OCI-LY1 (cell line): ENCODE data around the gene NDC80.

ENCODE experiments used
- CTCF ChIP-seq: fragments of 200-600 bp; sonication (generic), shearing (Covaris generic); IDR thresholded peaks from 2 replicates; pipeline ENCODE4 v1.5.1; 2017; ENCODE audit warnings: mild to moderate bottlenecking, antibody characterized with exemption, low read length, moderate library complexity, mixed read lengths
- EZH2 ChIP-seq: fragments of 200-600 bp; sonication (generic), shearing (Covaris generic); IDR thresholded peaks from 2 replicates; pipeline ENCODE4 v1.8.0; 2017; ENCODE audit warnings: borderline replicate concordance, mixed run types, mild to moderate bottlenecking, antibody characterized with exemption, low read length, moderate library complexity, mixed read lengths

DNA sequence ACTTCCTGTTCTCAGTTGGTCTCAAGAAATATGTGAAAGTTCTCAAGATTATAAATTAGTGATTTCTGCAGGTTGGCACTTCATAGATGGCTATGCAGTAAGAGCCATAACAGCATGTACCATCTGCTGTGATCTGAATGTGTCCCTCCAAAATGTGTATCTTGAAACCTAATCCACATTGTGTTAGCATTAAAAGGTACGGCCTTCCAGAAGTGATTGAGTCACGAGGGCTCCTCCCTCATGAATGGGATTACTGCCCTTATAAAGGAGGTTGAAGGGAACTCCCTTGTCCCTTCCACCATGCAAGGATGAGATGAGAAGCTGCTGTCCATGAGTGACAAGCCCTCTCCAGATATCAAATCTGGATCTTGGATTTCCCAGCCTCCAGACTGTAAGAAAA is 45.0 kb upstream of the NDC80 start:
- no peak for TF ChIP-seq CTCF
- no peak for TF ChIP-seq EZH2
